ENCODE results near the gene MICAL2.
A peak's percentile ranks its signal among the peaks of the same experiment; 100 is the strongest.

MICAL2 gene

DNA sequence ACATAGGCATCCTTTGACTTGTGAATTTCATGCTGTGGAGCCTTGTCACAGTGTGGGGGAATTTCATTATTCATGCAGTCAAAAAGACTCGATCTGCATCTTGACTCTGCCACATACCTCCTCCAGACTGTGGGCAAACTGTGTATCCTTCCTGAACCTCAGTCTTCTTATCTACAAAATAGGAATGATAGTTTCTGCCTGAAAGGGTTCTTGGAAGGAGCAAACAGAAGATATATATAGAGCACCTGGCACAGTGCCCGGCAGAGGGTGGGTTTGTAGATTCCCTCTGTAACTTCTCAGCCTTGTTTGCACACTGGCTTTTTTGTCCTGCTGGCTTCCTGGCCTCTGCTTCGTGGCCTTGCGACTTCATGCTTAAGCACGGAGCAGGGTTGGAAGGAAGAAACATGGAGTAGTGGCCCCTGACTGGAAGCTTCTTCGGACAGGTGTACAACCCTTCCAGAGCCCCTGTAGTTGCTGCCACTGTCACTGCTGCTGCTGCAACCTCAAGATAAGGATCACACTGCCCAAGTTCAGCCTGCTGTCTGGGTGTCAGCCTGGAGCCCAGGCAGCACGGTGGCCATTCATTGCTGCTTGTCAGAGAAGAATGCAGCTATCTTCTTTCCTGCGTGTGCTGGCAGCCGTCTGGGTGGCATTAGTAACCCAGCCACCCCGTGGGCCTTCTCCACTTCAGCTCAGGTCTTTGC is 106.4 kb downstream of the MICAL2 start:
- DNase-seq = no peak

DNA sequence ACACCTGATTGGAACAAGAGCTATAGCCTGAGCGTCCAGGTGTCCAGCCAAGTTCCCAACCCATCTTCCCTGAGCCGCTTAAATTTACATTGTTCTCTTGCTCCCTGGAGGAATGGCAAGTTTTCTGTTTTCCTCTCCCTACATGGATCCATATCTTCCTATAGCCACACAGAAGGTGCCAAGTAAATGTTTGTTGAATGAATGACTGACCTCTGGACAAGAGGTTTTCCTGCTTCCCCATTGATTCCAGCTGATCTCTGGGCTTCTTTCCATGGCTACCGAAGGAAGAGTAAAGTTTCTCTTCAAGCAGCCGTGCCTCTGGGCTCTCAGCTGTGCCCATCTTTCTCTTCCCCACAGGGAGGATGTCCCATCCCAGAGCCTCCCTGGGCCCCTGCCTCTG is 107.5 kb downstream of the MICAL2 start:
- no peak for DNase-seq

DNA sequence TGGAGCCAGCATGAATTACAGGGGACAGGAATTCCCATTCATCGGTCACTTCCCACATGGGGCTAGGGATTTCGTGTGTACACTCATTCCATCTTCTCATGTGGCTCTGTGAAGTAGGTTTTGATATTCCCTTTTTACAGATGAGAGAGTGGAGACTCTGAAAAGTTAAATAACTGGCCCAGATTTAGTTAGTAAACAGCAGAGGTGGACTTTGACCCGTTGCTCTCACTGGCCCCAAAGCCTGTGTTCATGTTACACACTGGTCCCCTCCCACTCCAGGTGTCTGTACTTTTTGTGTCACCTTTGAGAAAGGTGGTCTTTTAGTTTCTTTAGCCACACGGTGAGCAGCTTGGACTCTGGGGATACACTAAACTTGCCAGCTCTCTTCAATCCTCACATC is 108.5 kb downstream of the MICAL2 start:
- DNase-seq = no peak

DNA sequence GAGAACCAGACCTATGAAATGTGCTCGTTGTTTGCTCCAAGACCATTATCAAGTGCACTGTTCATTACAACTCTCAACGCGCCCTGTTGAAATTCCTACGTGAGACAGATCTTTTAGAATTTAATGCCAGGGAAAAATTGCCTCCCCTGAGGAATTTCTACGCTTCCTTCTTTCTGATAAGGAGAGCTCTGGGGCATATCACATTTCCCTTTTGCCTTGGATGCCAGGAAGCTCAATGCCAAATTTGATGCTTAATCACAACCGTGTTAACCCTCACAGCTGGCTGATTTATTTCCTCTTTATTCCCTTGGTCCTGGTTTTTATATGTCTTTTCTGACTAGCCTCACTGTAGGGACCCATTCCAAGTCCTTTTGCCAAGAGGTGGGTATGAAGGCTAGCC is 109.4 kb downstream of the MICAL2 start:
- DNase-seq = no peak

DNA sequence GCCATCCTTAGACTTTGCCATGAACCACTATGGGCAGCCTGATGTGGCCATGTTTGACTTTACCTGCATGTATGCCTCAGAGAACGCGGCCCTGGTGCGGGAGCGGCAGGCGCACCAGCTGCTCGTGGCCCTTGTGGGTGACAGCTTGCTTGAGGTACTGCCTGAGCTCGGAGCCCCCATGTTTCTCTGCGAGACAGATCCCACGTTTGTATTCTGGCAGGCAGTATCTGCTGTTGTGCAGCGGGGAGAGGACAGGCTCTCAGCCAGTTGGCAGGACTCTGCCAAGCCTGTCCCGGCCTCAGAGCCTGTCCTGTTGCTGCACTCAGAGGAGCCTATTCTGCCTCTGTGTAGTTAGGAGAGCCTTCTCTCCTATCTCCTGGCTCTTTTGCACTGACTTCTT is 109.9 kb downstream of the MICAL2 start:
- DNase-seq = no peak

DNA sequence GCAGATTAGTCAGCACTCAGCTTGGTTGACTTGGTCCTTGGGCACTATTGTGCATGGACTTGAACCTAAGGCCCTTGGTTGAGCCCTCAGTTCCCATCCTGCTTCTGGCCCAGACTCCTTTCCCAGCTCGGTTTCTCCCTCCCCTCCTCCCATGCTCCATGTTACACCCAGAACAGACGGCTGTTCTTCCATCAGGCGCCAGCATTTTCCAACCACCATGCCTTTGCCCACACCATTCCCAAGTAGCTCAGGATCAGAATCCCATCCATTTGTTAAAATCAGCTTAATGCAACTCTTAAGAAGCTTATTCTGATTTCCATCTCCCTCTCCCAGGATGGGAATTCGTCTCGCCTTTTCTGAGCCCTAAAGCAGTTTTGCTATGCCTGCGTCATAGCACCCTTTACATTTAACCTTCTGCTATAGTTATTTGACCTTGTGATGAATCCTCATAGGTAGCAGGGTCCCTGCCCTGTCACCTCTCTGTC is 110.7 kb downstream of the MICAL2 start:
- no peak for DNase-seq

DNA sequence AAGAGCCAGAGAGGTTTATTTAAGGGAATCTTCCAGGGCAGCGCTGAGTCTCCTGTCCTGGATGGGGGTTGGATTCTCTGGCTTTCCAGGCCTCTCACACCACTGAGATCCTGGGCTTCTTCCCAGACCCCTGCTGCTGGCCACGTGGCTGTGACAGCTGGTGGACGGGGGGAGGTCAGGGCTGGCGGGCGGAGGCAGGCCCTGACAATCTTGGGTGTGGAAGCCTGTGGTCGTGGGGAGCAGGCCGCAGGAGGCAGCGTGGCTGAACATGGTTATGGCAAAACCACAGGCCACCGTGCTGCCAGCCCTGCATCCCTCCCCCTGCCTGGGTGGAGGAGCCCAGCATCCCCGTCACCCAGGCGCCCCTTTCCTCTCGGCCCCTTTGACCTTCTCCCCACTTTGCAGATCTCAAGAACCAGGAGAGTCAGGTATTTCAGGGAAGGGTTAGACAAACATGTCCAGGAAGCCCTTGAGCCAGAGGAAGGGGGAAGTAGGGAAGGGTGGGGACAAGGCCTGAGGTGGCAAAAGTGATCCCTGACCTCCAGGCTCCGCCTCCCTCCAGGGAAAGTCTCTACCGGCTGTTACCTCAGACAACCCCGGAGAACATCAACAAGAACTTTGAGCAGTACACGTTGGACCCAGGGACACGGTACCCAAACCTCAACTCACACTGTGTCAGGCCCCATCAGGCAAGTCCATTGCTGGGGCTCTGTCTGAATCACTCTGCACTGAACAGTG is 111.8 kb downstream of the MICAL2 start:
- no peak for DNase-seq

DNA sequence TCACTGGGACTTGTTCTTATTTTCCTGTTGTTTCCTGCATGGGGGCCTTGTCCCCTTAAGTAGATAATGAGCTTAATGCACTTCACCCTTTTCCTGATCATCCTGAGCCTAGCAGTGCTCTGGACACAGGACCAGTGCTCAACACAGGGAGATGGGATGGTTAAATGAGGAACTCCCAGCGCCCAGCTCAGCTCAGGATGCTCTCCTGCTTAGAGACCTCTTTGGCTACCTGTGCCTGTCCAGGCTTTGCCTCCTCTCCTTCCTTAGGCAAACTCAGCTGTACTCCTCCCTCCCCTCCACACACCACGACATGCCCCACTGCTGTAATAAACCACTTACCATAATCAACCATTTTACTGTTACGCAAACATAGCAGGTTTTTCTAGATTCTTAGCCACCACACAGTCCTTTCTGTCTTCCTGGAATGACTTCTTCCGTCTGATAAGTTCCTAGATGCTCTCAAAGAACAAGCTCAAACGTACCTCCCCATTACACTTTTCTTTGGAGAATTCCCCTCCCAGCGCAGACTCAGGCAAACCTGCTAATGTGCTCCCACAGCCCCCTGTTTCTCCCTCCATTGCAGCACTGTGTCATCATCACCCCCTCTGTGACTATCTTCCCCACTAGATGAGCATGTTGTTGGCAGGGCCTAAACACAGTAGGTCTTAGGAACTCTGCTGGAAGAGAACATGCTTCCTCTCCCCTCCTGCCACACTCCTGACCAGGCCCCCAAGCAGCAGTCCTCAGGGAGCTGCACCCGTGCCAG is 113.6 kb downstream of the MICAL2 start:
- no peak for DNase-seq

DNA sequence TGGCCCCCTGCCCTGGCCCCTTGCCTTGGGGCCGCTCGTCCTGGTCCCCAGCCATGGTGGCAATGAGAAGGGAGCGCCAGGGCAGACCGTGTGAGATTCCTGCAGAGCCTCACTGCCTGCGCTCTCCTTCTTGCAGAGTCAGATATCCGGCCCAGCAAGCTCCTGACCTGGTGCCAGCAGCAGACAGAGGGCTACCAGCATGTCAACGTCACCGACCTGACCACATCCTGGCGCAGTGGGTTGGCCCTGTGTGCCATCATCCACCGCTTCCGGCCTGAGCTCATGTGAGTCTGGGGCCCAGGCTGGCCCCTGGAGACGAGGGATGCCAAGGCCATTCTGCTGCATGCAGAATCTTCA is 114.1 kb downstream of the MICAL2 start:
- peak; percentile 50 to 83 (median 70) for DNase-seq

DNA sequence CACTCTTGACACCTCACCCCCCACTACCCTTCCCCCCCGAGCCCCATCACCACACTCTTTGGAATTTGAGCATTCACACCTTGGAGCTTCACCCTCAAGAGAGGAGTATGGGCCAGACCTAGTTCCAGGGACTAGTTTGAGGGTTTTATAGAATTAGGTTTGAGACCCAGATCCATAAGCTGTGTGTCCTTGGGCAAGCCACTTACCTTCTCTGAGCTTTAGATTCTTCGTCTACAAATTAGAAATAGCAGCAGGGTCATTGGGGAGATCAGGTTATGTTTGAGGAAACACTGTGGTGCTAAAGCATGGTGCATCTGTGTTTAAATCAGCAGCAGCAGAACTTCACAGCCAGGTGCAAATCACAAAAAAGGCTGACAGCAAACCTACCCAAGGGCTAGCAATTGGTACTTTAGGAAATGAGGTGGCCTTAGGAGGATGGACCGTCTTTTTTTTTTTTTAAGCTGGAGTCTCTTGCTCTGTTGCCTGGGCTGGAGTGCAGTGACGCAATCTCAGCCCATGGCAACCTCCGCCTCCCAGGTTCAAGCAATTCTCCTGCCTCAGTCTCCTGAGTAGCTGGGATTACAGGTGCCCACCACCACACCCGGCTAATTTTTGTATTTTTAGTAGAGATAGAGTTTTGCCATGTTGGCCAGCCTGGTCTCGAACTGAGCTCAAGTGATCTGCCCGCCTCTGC is 114.8 kb downstream of the MICAL2 start:
- no peak for DNase-seq

DNA sequence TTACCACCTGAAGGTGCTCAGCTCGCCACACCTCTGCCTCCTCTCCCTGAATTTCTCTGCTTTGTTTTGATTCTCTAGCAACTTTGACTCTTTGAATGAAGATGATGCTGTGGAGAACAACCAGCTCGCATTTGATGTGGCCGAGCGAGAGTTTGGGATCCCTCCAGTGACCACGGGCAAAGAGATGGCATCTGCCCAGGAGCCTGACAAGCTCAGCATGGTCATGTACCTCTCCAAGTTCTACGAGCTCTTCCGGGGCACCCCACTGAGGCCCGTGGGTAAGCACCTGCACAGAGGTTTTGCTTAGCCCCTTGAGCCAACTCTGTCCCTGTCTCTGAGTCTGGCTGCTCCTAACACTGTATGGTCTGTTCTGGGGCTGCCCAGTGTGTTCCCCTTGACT is 115.7 kb downstream of the MICAL2 start:
- DNase-seq = no peak

DNA sequence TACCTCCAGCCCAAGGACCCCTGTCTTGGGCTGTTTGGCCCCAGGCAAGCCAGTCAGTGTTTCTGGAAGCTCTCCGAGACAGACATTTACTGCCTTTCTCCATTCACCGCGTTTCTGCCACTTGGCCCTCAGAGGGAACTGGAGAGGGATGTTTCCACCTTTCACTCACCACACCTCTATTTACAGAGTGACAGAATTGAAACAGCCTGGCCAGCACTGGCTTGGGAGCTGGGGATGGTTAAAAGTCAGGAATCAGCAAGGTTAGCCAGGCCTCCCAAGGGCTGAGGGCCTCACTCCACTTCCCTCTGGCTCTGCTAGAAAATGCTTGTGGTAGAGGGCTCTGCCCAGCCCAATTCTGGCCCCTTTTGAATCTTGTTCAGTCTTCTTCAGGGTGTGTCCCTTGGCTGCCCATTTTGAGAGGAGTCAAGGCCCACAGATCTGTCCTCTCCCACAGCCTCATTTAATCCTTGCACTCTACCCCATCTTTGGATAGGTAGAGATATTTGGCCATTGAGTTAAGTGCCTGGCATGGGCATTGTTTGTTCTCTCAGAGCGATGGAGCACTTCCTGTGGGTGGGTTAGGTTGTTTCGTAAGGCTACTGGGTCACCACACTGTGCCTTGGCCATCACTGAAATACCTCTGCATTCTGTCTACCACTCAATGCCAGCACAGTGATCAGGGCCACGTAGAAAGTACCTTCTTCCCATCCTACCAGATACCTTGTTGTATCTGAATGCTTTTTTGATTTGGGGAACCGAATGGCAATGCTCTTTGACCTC is 119.2 kb downstream of the MICAL2 start:
- no peak for DNase-seq

DNA sequence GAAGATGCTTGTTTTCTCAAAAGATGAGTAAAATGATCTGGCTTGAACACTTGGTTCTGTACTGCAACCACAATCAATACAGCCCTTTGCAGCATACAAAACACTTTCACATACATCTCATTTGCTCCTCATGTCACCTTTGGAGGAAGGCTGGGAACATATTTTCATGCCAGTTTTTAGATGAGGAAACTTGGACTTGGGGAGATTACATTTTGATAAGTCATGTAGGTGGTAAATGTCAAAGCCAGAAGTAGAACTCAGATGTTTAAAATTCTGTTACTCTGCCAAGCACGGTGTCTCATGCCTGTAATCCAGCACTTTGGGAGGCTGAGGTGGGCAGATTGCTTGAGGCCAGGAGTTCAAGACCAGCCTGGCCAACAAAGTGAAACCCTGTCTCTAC is 121.8 kb downstream of the MICAL2 start:
- DNase-seq = no peak

DNA sequence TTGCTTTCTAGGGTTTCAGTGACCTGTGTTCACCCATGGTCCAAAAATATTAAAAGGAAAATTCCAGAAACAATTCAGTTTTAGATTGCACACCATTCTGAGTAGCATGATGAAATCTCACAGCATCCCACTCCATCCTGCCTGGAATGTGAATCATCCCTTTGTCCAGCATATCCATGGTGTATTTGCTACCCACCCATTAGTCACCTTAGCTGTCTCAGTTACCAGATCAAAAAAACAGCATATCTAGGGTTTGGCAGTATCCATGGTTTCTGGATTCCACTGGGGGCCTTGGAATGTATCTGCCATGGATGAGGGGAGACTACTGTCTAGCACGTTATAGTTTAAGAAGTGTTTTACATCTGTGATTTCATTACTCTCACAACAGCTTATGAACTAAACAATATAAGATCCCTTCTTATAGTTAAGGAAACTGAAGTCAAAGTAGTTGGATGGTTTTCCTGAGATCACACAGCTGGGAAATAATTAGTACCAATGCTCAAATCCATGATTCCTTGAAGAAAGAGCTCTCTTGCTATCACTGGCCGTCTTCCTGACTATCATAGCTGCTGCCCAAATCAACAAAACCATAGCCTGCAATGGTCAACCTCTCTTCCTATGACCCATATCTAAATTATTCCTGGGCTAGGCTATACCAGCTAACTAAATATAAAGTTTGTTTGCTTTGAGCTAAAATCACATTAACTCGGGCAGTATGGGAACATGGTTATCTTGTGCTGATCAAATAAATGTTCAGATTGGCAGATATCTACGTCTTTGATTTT is 122.6 kb downstream of the MICAL2 start:
- no peak for DNase-seq

DNA sequence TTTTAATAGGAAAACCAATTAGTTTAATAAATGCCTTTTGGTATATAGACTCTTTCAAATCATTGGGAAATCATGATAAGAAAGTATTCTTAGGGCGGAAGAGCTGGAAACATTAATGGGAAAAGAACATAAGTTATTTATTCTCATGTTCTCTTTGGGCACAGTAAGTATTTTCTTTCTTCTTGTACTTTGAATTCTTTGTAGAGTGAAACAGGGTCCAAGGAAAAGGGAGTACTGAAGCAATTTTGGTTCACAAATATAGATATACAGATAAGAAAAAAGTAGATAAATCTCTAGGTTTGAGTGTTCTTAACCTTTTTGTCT is 123.2 kb downstream of the MICAL2 start:
- DNase-seq = no peak

DNA sequence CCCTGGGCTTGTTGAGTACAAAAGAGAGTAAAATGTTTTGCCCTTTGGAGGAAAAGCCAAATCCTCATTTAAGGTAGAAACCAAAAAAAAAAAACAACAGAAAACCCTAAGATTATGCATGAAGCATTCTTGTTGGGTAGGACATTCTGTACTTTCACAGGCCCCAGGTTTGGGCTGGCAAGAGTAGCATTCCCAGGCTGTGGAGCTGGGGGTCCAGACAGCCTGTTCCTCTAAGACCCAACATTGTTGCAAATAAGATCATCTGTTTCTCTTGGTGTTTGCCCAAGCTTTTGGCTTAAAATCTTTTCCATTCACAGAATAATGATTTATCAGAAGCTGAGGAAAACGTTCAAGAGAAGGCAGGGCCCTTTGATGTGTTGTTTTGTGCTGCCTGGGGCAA is 123.8 kb downstream of the MICAL2 start:
- DNase-seq = no peak

DNA sequence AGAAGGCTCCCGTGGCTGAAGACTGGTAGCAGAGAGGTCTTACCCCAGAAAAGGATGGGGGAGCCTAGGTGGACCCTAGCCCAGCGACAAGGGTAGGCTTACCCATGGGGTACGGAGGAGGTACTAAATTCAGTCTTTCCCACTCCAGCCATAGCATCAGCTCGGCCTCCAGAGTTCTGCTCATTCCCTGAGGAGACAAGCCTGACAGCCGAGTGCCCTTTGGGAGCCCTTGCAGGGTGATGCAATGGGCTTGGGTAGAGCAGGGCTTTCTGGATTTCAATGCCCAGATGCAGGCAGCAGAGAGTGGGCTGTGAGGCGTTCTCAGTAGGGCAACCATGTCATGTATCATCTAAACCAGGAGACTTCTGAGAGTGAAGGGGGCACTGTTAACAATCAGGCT is 124.7 kb downstream of the MICAL2 start:
- DNase-seq = no peak

DNA sequence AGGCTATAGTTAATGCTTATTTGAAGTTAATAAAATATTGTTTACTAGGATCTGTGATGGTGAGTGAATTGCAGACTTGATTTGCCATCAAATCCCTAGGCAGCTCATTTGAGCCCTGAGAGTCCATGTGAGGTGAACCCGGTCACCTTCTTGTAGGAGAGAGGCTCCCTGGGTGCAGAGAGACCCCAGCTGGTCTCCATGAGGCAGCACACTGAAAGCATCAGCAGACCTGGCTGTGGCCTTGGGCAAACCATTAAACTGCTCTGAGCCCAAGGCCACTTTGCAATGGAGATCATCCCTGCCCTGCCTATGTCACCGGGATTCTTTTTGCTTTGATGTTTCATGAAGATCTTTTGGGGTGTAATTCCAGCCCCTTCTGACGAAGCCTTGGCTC is 125.2 kb downstream of the MICAL2 start:
- no peak for DNase-seq

DNA sequence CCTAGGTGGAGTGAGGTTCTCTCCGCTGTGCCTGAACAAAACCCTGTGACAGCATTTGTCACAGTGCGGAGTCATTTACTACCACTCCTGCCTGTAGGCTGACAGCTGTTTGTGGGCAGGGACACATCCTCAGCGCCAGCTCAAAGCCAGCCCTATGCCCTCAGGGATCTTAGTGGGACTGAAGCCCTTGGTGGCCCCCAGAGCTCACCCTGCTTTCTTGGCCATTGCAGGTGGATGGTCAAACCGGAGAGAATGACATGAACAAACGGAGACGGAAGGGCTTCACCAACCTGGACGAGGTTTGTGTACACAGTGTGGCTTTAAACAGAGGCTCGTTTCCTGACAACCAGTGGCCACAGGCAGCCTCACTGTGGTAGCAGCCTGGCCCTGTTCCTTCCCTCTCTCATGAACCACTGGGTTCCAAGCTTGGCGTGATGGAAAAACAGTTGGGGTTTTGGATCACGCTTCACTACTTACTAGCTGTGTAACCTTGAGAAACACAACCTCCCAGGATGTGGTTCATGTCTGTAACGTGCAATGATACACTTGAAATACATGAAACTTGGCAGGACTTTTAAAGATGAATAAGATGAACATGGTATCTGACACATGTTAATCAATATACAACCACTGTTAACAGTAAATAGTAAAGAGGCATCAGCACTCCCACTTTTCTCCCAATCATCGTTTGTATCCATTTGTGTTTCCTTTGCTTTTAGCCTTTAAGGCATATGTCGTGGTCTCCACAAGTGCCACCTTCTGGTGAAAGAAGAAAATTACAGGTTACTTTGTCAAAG is 125.8 kb downstream of the MICAL2 start:
- DNase-seq = no peak

DNA sequence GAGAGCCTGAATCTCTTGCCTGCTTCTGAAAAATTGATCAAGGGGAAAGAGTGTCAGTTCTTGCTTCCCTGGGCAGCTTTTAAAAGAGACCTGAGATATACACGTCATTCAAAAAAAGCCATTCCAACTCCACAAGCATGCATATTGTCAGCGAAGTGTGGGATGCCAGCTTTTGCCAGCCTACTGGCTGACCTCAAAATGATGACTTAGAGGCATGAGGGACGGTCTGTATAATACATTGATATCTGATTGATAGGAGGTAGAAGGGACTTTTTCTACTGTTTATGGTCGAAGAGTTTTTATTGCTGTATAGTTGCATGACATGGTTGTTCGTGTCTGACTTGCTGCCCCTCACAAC is 126.3 kb downstream of the MICAL2 start:
- DNase-seq = no peak

DNA sequence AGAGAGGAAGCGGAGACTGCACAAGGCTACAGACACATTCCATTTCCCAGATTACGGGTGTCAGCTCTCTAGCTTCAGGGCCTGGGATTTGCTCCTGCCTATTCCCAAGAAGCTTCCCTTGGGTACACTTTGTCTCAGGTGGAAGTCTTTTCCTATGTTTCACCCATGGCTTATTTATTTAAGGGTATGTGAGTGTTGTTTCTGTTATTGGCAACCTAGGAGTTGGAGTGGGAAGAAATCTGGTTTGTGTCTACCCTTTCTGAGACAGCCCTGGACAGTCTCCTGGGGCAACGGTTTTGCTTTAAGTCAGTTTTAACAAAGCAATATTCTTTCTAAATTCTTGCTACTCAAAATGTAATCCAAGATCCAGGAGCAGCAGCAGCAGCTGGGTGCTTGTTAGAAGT is 127.0 kb downstream of the MICAL2 start:
- no peak for DNase-seq
